HepG2 (cell line): ENCODE results near the gene LRRC45. TPM values are rescaled to one million over a fixed set of nuclear protein-coding genes. Genes with fewer than 3 reads are reported as not detected.

ENCODE experiments used
- BRCA1 ChIP-seq: sonication (generic); formaldehyde crosslinking; IDR thresholded peaks from 2 replicates; pipeline ENCODE4 v1.4.0; 2020; ENCODE audit warnings: missing genetic modification reagents
- DNMT3B ChIP-seq: conservative IDR thresholded peaks from 2 replicates; pipeline ENCODE4 v1.6.1; 2016; ENCODE audit warnings: missing biosample characterization, control low read depth
- GABPA ChIP-seq, 2 experiments: IDR thresholded peaks; 2 replicates each; pipeline ENCODE4 v1.6.1; 2011 to 2016; ENCODE audit warnings: low read depth in 2 of 2, low read length in 1 of 2, missing biosample characterization in 1 of 2, missing genetic modification characterization in 1 of 2
- KDM5B ChIP-seq: sonication (generic); formaldehyde crosslinking; IDR thresholded peaks from 2 replicates; pipeline ENCODE4 v1.4.0; 2020; ENCODE audit warnings: missing genetic modification reagents, mild to moderate bottlenecking, borderline replicate concordance
- NONO ChIP-seq, 2 experiments: fragments of 450-650 bp in 1 of 2; sonication (generic) in 1 of 2; formaldehyde crosslinking in 1 of 2; IDR thresholded peaks in 1 of 2; conservative IDR thresholded peaks in 1 of 2; 2 replicates each; pipeline versions ENCODE4 v1.6.1 to v1.8.0; 2017 to 2022; ENCODE audit warnings: mild to moderate bottlenecking in 1 of 2, missing genetic modification reagents in 1 of 2, moderate library complexity in 1 of 2
- NR1H2 ChIP-seq: sonication (generic); formaldehyde crosslinking; IDR thresholded peaks from 2 replicates; pipeline ENCODE4 v1.8.1; 2022; ENCODE audit warnings: low read depth, missing genetic modification reagents, borderline replicate concordance
- NR2F6 ChIP-seq, 2 experiments: IDR thresholded peaks; 2 replicates each; pipeline ENCODE4 v1.6.1; 2016; ENCODE audit warnings: antibody characterized with exemption in 1 of 2, mild to moderate bottlenecking in 1 of 2
- POGZ ChIP-seq: sonication (generic); formaldehyde crosslinking; IDR thresholded peaks from 2 replicates; pipeline ENCODE4 v1.4.0; 2020; ENCODE audit warnings: mild to moderate bottlenecking, missing genetic modification reagents
- POLR2AphosphoS5 ChIP-seq: IDR thresholded peaks from 2 replicates; pipeline ENCODE4 v1.6.1; 2012; ENCODE audit warnings: low read depth, low read length
- SYNCRIP ChIP-seq: fragments of 200-400 bp; formaldehyde crosslinking; IDR thresholded peaks from 2 replicates; pipeline ENCODE4 v1.6.1; 2018; ENCODE audit warnings: mild to moderate bottlenecking, low read depth, low read length; ENCODE audit not compliant: insufficient read depth
- TRIM24 ChIP-seq: sonication (generic); formaldehyde crosslinking; IDR thresholded peaks from 2 replicates; pipeline ENCODE4 v1.8.0; 2022; ENCODE audit warnings: mild to moderate bottlenecking, missing genetic modification reagents
- ZFAT ChIP-seq: sonication (generic); formaldehyde crosslinking; conservative IDR thresholded peaks from 2 replicates; pipeline ENCODE4 v1.8.1; 2023; ENCODE audit warnings: missing genetic modification reagents, inconsistent platforms
- ZFP62 ChIP-seq: sonication (generic); formaldehyde crosslinking; IDR thresholded peaks from 2 replicates; pipeline ENCODE4 v1.4.0; 2020; ENCODE audit warnings: missing genetic modification reagents
- ZFX ChIP-seq: sonication (generic); formaldehyde crosslinking; IDR thresholded peaks from 2 replicates; pipeline ENCODE4 v1.4.0; 2020; ENCODE audit warnings: mild to moderate bottlenecking, low read depth, missing genetic modification reagents, moderate library complexity
- ZNF446 ChIP-seq: sonication (generic); formaldehyde crosslinking; IDR thresholded peaks from 2 replicates; pipeline ENCODE4 v1.5.0; 2020; ENCODE audit warnings: mild to moderate bottlenecking, missing genetic modification reagents
- ZNF564 ChIP-seq: sonication (generic); formaldehyde crosslinking; IDR thresholded peaks from 2 replicates; pipeline ENCODE4 v1.8.1; 2023; ENCODE audit warnings: mild to moderate bottlenecking, missing genetic modification reagents
- ZNF569 ChIP-seq: sonication (generic); formaldehyde crosslinking; IDR thresholded peaks from 2 replicates; pipeline ENCODE4 v1.5.0; 2020; ENCODE audit warnings: mild to moderate bottlenecking, missing genetic modification reagents, moderate library complexity, borderline replicate concordance
- ZNF605 ChIP-seq: sonication (generic); formaldehyde crosslinking; IDR thresholded peaks from 2 replicates; pipeline ENCODE4 v1.8.0; 2022; ENCODE audit warnings: mild to moderate bottlenecking, missing genetic modification reagents
- ZNF713 ChIP-seq: sonication (generic); formaldehyde crosslinking; IDR thresholded peaks from 2 replicates; pipeline ENCODE4 v1.4.0; 2020; ENCODE audit warnings: mild to moderate bottlenecking, missing genetic modification reagents
- polyA plus RNA-seq, 8 experiments: library from polyadenylated mRNA; depleted of rRNA in 3 of 8; stranded (reverse) in 7 of 8; unstranded in 1 of 8; fragments of >200 nt; fragmentation: Illumina TruSeq in 4 of 8; extraction: Trizol in 4 of 8; gene quantifications; 2 replicates each; pipeline versions ENCODE4 v1.2.1 to v1.2.3, GENCODE V29; 2011 to 2016; ENCODE audit warnings: low read depth in 4 of 8, missing spikeins in 1 of 8, mixed read lengths in 1 of 8; ENCODE audit not compliant: insufficient read depth in 1 of 8
- total RNA-seq, 5 experiments: library from RNA; depleted of rRNA; stranded (reverse); fragments of >200 nt; fragmentation: Illumina TruSeq; extraction: Trizol; gene quantifications; 2 replicates each; pipeline ENCODE4 v1.2.3, GENCODE V29; 2016; ENCODE audit warnings: low read depth in 1 of 5
- TF ChIP-seq, protein P1 (sequence below): IDR thresholded peaks from 2 replicates; pipeline ENCODE4 v1.6.1; 2018; ENCODE audit warnings: missing genetic modification reagents
- TF ChIP-seq, protein P2 (sequence below): sonication (generic); formaldehyde crosslinking; IDR thresholded peaks from 2 replicates; pipeline ENCODE4 v1.4.0; 2020; ENCODE audit warnings: missing genetic modification reagents
- TF ChIP-seq, protein P3 (sequence below): sonication (generic); formaldehyde crosslinking; IDR thresholded peaks from 2 replicates; pipeline ENCODE4 v1.4.0; 2020; ENCODE audit warnings: mild to moderate bottlenecking, missing genetic modification reagents
- TF ChIP-seq, protein P4 (sequence below): sonication (generic); formaldehyde crosslinking; IDR thresholded peaks from 2 replicates; pipeline ENCODE4 v1.9.0; 2021; ENCODE audit warnings: mild to moderate bottlenecking, missing genetic modification reagents

Gene LRRC45
- total and polyA plus RNA-seq, 2 of the 13 experiments (the other 11 are each of a cell fraction or from before 2014, with no cell fraction given) = 11.6 to 48.1 TPM

DNA sequence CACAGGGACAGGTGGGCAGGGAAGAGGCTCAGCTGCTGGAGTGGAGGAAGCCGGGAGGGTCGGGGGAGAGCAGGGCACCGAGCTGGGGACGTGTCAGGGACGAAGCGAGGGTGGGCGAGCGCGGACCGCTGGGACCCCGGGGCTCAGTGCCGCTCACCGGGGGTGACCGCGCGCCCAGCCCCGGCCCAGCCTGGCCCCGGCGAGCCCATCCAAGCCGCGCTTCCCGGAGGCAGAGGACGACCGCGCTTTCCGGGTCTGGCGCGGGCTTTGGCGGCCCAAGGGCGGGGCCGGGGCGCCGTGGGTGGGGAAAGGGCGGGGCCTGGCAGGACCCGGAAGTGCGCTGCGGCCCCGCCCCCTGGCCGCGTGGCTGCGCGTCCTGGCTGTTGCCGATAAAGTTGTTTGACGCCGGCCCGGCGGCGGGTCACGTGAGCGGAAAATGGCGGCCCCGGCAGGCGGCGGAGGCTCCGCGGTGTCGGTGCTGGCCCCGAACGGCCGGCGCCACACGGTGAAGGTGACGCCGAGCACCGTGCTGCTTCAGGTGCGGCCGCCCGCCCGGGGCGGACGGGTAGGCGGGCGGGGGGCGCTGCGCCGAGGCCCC, 45.8 kb upstream of the LRRC45 start, which contains the start of gene ASPSCR1 (continued):
- TF ChIP-seq SYNCRIP (no peak), NR2F6 (IDR thresholded peaks at IDR 0.05) (no peak), NR2F6 (CRISPR knock-in tag; IDR thresholded peaks at IDR 0.05) (peak; percentile 11), ZFP62 (CRISPR knock-in tag) (0 out of 2 replicates have a peak, but pooled peaks have one; percentile 3), ZNF446 (peak; percentile 57; the same call in 1 of the 2 replicates), ZFAT (CRISPR knock-in tag) (no peak), BRCA1 (CRISPR knock-in tag) (no peak), POLR2AphosphoS5 (peak; percentile 81), ZNF569 (no peak), ZNF564 (CRISPR knock-in tag) (peak; percentile 79; the same call in 1 of the 2 replicates), TRIM24 (CRISPR knock-in tag) (0 out of 2 replicates have a peak, but pooled peaks have one; percentile 49), NR1H2 (CRISPR knock-in tag) (no peak), NONO (IDR thresholded peaks at IDR 0.05) (no peak), NONO (CRISPR knock-in tag; conservative IDR thresholded peaks at IDR 0.05) (no peak), DNMT3B (CRISPR knock-in tag) (no peak), POGZ (peak; percentile 71), KDM5B (CRISPR knock-in tag) (peak; percentile 95), ZFX (peak; percentile 62), ZNF713 (CRISPR knock-in tag) (no peak), ZNF605 (CRISPR knock-in tag) (no peak), GABPA (IDR thresholded peaks at IDR 0.05; ENCODE audit: low read depth, low read length) (peak; percentile 60), GABPA (CRISPR knock-in tag; IDR thresholded peaks at IDR 0.05; ENCODE audit: low read depth) (peak; percentile 68)
- TF ChIP-seq, protein P1, sequence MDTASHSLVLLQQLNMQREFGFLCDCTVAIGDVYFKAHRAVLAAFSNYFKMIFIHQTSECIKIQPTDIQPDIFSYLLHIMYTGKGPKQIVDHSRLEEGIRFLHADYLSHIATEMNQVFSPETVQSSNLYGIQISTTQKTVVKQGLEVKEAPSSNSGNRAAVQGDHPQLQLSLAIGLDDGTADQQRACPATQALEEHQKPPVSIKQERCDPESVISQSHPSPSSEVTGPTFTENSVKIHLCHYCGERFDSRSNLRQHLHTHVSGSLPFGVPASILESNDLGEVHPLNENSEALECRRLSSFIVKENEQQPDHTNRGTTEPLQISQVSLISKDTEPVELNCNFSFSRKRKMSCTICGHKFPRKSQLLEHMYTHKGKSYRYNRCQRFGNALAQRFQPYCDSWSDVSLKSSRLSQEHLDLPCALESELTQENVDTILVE (CRISPR knock-in tag) = peak; percentile 97; the same call in 1 of the 2 replicates
- TF ChIP-seq, protein P2, sequence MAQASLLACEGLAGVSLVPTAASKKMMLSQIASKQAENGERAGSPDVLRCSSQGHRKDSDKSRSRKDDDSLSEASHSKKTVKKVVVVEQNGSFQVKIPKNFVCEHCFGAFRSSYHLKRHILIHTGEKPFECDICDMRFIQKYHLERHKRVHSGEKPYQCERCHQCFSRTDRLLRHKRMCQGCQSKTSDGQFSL (CRISPR knock-in tag) = no peak
- TF ChIP-seq, protein P3, sequence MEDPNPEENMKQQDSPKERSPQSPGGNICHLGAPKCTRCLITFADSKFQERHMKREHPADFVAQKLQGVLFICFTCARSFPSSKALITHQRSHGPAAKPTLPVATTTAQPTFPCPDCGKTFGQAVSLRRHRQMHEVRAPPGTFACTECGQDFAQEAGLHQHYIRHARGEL = no peak
- TF ChIP-seq, protein P4, sequence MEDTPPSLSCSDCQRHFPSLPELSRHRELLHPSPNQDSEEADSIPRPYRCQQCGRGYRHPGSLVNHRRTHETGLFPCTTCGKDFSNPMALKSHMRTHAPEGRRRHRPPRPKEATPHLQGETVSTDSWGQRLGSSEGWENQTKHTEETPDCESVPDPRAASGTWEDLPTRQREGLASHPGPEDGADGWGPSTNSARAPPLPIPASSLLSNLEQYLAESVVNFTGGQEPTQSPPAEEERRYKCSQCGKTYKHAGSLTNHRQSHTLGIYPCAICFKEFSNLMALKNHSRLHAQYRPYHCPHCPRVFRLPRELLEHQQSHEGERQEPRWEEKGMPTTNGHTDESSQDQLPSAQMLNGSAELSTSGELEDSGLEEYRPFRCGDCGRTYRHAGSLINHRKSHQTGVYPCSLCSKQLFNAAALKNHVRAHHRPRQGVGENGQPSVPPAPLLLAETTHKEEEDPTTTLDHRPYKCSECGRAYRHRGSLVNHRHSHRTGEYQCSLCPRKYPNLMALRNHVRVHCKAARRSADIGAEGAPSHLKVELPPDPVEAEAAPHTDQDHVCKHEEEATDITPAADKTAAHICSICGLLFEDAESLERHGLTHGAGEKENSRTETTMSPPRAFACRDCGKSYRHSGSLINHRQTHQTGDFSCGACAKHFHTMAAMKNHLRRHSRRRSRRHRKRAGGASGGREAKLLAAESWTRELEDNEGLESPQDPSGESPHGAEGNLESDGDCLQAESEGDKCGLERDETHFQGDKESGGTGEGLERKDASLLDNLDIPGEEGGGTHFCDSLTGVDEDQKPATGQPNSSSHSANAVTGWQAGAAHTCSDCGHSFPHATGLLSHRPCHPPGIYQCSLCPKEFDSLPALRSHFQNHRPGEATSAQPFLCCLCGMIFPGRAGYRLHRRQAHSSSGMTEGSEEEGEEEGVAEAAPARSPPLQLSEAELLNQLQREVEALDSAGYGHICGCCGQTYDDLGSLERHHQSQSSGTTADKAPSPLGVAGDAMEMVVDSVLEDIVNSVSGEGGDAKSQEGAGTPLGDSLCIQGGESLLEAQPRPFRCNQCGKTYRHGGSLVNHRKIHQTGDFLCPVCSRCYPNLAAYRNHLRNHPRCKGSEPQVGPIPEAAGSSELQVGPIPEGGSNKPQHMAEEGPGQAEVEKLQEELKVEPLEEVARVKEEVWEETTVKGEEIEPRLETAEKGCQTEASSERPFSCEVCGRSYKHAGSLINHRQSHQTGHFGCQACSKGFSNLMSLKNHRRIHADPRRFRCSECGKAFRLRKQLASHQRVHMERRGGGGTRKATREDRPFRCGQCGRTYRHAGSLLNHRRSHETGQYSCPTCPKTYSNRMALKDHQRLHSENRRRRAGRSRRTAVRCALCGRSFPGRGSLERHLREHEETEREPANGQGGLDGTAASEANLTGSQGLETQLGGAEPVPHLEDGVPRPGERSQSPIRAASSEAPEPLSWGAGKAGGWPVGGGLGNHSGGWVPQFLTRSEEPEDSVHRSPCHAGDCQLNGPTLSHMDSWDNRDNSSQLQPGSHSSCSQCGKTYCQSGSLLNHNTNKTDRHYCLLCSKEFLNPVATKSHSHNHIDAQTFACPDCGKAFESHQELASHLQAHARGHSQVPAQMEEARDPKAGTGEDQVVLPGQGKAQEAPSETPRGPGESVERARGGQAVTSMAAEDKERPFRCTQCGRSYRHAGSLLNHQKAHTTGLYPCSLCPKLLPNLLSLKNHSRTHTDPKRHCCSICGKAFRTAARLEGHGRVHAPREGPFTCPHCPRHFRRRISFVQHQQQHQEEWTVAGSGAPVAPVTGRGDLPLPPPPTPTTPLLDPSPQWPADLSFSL = no peak
